Measurements from ENCODE around the gene MCF2L.

- no peak for TF ChIP-seq CTCF (IDR thresholded peaks at IDR 0.05)
- TF ChIP-seq EZH2 (IDR thresholded peaks at IDR 0.05): no peak
Observed at GRCh38 chr13:113040597-113041292, 71.7 kb downstream of the MCF2L start.
